Measurements from ENCODE around the gene MED23. TPM values are rescaled to one million over a fixed set of nuclear protein-coding genes. Genes with fewer than 3 reads are reported as not detected.

MED23 gene
- total RNA-seq, 2 donors from 2014 or later = 35.9 to 39.3 TPM

DNA sequence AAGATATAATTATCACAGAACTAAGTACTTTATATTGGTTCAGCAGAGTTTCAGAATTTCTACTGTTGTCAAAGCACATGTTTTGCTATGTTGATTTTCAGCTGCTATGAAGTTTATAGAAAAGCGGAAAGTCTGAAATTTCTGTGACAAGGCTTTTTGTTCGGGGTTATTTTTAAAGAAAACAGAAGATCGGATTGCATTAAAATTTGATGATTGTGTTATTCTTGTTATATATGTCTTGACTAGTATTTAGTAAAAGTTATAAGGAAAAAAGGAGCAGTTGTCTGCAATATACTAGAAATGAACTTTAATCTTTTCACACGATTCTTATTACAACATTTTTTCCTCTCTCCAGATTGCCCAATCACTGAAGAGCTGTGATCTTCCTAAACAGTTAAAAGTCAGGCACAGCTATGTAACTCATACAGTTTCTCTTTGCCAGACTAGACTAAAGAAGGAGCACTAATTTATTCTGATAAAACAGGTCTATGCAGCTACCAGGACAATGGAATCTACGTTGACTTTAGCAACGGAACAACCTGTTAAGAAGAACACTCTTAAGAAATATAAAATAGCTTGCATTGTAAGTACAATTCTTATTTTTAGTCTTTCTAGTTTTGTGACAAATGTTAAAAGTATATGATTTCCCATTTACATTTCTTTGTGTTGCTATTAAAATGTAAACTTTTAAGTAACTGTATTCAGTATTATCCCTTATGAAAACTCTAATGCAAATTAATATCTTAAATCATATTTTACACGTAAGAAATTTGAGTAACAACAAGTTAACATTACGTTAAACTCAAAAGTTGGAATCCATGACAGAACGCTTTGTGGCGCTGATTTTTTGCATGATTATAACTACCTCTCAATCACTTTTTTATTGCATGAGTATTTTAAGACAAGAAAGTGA lies 9.1 kb upstream of the MED23 start, which contains the start of gene ENPP3:
TSS of gene ENPP3 (plus strand) at position 423 of the 913 bp plus-strand sequence. CDS start at position 506, 83 bp downstream.
- H3K27me3 ChIP-seq (replicated peaks; ENCODE audit: insufficient read depth) = no peaks in the 10 kb centered on the region
- TF ChIP-seq POLR2AphosphoS5 (IDR thresholded peaks at IDR 0.05) (no peak), POLR2A (IDR thresholded peaks at IDR 0.05) (no peak)
- TF ChIP-seq, protein P1, sequence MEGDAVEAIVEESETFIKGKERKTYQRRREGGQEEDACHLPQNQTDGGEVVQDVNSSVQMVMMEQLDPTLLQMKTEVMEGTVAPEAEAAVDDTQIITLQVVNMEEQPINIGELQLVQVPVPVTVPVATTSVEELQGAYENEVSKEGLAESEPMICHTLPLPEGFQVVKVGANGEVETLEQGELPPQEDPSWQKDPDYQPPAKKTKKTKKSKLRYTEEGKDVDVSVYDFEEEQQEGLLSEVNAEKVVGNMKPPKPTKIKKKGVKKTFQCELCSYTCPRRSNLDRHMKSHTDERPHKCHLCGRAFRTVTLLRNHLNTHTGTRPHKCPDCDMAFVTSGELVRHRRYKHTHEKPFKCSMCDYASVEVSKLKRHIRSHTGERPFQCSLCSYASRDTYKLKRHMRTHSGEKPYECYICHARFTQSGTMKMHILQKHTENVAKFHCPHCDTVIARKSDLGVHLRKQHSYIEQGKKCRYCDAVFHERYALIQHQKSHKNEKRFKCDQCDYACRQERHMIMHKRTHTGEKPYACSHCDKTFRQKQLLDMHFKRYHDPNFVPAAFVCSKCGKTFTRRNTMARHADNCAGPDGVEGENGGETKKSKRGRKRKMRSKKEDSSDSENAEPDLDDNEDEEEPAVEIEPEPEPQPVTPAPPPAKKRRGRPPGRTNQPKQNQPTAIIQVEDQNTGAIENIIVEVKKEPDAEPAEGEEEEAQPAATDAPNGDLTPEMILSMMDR (IDR thresholded peaks at IDR 0.05) = no peak
- H3K27ac ChIP-seq = no peak within 1 kb of the TSS
- H3K36me3 ChIP-seq = no peaks in the 10 kb centered on the region
- WGBS = 44% methylated on average over 10 of the region's 10 CpGs
- H3K4me1 ChIP-seq (replicated peaks) = no peaks in the 10 kb centered on the region
- H3K9me3 ChIP-seq = no peaks in the 10 kb centered on the region
- intact Hi-C loops (cut with DNase I) = no loop called here
- no peak for DNase-seq (ENCODE audit: low spot score)
- no peak within 1 kb of the TSS for H3K4me3 ChIP-seq

GRCh38 chr6:131635384-131636340 lies 7.6 kb upstream of the MED23 start:
- no peaks in the 10 kb centered on the region for H3K9me3 ChIP-seq
- TF ChIP-seq POLR2A (IDR thresholded peaks at IDR 0.05) = no peak
- no peak for TF ChIP-seq POLR2AphosphoS5 (IDR thresholded peaks at IDR 0.05)
- TF ChIP-seq, protein P1 (IDR thresholded peaks at IDR 0.05) = no peak

DNA sequence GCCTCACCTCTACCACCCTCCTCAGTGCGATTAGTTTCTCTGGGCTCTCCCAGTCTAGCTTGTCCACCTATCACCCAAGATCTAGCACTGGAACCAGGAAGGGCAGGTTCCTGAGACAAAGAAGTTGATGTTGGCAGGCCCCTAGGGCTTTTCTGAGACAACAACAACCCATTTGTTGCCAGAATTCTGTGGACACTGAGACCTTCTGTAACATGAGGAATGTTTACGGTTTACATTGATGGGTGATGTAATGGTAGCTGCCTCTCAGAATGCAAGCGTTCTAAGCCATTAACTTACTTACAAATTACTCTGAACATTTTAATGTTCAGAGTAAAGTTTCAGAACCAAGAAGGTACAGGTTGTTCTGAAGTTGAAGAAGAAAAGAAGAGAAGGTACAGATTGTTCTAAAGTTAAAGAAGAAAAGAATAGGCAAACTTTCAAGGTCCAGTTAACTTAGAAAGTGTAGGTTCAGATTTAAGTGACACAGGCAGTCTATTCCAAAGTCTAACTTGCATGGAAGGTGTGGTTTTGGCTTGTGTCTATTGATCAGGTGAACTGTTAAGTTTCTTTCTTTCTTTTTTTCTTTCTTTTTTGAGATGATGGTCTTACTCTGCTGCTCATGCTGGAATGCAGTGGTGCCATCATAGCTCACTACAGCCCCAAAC lies 3.7 kb upstream of the MED23 start:
- peak overlapping the region; percentile 63 to 70 for H3K27ac ChIP-seq
- no peaks in the 10 kb centered on the region for H3K4me1 ChIP-seq (replicated peaks)
- H3K36me3 ChIP-seq = no peaks in the 10 kb centered on the region
- intact Hi-C loops (cut with DNase I) = no loop called here
- H3K4me3 ChIP-seq = no peak overlapping the region
- no peak for TF ChIP-seq POLR2AphosphoS5 (IDR thresholded peaks at IDR 0.05)
- no peak for TF ChIP-seq POLR2A (IDR thresholded peaks at IDR 0.05)
- TF ChIP-seq, protein P1 (IDR thresholded peaks at IDR 0.05) = no peak
- H3K27me3 ChIP-seq (replicated peaks; ENCODE audit: insufficient read depth) = no peaks in the 10 kb centered on the region
- 40% methylated on average over 3 of the region's 3 CpGs for WGBS
- no peaks in the 10 kb centered on the region for H3K9me3 ChIP-seq
- DNase-seq (ENCODE audit: low spot score) = peak; percentile 21

More at GRCh38 chr6:131635384-131636340, 7.6 kb upstream of the MED23 start:
- intact Hi-C loops (cut with DNase I) = no loop called here
- Histone ChIP-seq H3K27ac (no peak overlapping the region), H3K4me1 (replicated peaks) (no peaks in the 10 kb centered on the region), H3K36me3 (no peaks in the 10 kb centered on the region), H3K4me3 (no peak overlapping the region), H3K27me3 (replicated peaks; ENCODE audit: insufficient read depth) (no peaks in the 10 kb centered on the region)
- WGBS = 93% methylated on average over 11 of the region's 11 CpGs
- no peak for DNase-seq (ENCODE audit: low spot score)

DNA sequence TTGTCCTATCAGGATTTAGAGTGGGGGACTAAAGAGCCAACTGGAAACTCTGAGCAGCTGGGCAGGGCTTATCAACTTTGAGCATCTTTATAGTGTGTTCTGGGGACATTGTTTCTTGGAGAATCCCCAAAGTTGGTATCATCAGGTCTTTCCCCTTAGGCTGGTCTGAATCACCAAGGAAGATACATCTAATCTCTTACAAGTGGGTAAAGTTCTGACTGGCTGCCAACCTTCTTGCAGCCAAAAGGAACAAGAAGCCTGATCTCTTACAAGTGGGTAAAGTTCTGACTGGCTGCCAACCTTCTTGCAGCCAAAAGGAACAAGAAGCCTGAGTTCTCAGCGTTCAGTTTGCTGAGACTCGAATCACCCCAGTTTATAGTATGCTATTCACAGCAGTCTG lies 1.6 kb upstream of the MED23 start:
- peak; percentile 92 for DNase-seq (ENCODE audit: low spot score)
- intact Hi-C loops (cut with DNase I) = no loop called here

More for the DNA sequence above, 1.6 kb upstream of the MED23 start:
- Histone ChIP-seq H3K27me3 (replicated peaks; ENCODE audit: insufficient read depth) (no peaks in the 10 kb centered on the region), H3K9me3 (no peaks in the 10 kb centered on the region), H3K4me3 (no peak overlapping the region), H3K27ac (peak overlapping the region; percentile 63 to 70), H3K36me3 (no peaks in the 10 kb centered on the region), H3K4me1 (replicated peaks) (no peaks in the 10 kb centered on the region)
- 19% methylated on average over 2 of the region's 2 CpGs for WGBS
- TF ChIP-seq, protein P1 (IDR thresholded peaks at IDR 0.05) = no peak
- peak; percentile 85 for TF ChIP-seq POLR2AphosphoS5 (IDR thresholded peaks at IDR 0.05)
